Retinal pigment epithelial cell (primary cell): ENCODE results near the gene EIF2AK2.

Experiments used
- DNase-seq: peaks from one replicate; pipeline ENCODE4 v3.0.0-alpha.2; 2010; ENCODE audit warnings: low read depth
- H3K4me3 ChIP-seq: 2 replicates; pipeline ENCODE4 v1.5.1; 2011; ENCODE audit warnings: mild to moderate bottlenecking, low read length, control low read depth, moderate library complexity
- CTCF ChIP-seq: conservative IDR thresholded peaks from 2 replicates; pipeline ENCODE4 v1.5.1; 2011; ENCODE audit warnings: low read depth, low read length, control low read depth, inconsistent platforms

EIF2AK2 gene

GRCh38 chr2:37168217-37168981, 11.6 kb upstream of the EIF2AK2 start:
- TF ChIP-seq CTCF = peak; percentile 82
- DNase-seq = no peak
- no peak overlapping the region for H3K4me3 ChIP-seq

GRCh38 chr2:37167636-37168180, 10.9 kb upstream of the EIF2AK2 start:
- no peak overlapping the region for H3K4me3 ChIP-seq
- DNase-seq = no peak

GRCh38 chr2:37164757-37165156, 8.0 kb upstream of the EIF2AK2 start:
- TF ChIP-seq CTCF = no peak
- no peak for DNase-seq
- no peak overlapping the region for H3K4me3 ChIP-seq

More at GRCh38 chr2:37167636-37168180, 10.9 kb upstream of the EIF2AK2 start:
- no peak for TF ChIP-seq CTCF

GRCh38 chr2:37156071-37156856, 516 bp downstream of the EIF2AK2 start:
- peak overlapping the region; percentile 83 for H3K4me3 ChIP-seq
- no peak for DNase-seq
- no peak for TF ChIP-seq CTCF

GRCh38 chr2:37154785-37155184, 2.0 kb downstream of the EIF2AK2 start:
- no peak for DNase-seq
- H3K4me3 ChIP-seq = no peak overlapping the region
- TF ChIP-seq CTCF = no peak

- DNase-seq = no peak
- TF ChIP-seq CTCF = no peak
- H3K4me3 ChIP-seq = no peak overlapping the region
These were observed 3.6 kb downstream of the EIF2AK2 start for GRCh38 chr2:37153224-37153623.
